GM12878 (cell line): ENCODE data around the gene CLC. TPM values are rescaled to one million over a fixed set of nuclear protein-coding genes. Genes with fewer than 3 reads are reported as not detected.

Experiments used
- ATAC-seq: fragments of 200-7000 bp; cut with Tn5 transposase; 3 replicates; pipeline ENCODE4 v1.9.1; 2020; ENCODE audit warnings: mild to moderate bottlenecking, moderate library complexity
- BruUV-seq: library from RNA; stranded (reverse); fragments of 400-500 nt; replicated peaks from 2 replicates; lab custom pipeline; 2021; lab: Mats Ljungman, UMichigan
- CTCF ChIA-PET: fragments of 300-600 bp; sonication (Branson Sonifier 250); formaldehyde crosslinking; extraction: SDS; loops from one replicate; lab custom pipeline; 2021; ENCODE audit warnings: inconsistent platforms; lab: Yijun Ruan, JAX
- POLR2A ChIA-PET: fragments of 350-600 bp; formaldehyde crosslinking; extraction: SDS; loops from one replicate; lab custom pipeline; 2021; ENCODE audit warnings: inconsistent platforms; lab: Charles Lee
- RAD21 ChIA-PET: fragments of 300-600 bp; sonication (Branson Sonifier 250); formaldehyde crosslinking; loops from one replicate; lab custom pipeline; 2023; ENCODE audit warnings: antibody characterized with exemption; ENCODE audit not compliant: unreplicated experiment; lab: Charles Lee
- SMC1A ChIA-PET: fragments of 300-600 bp; sonication (Branson Sonifier 250); formaldehyde crosslinking; loops from one replicate; lab custom pipeline; 2023; ENCODE audit not compliant: unreplicated experiment, uncharacterized antibody; lab: Charles Lee
- DNase-seq: peaks from one replicate; pipeline ENCODE4 v3.0.0-alpha.2; 2011; ENCODE audit warnings: low read depth, low spot score
- FAIRE-seq: peaks from 3 replicates; lab custom pipeline; 2011; peaks lifted over from hg19 to GRCh38; lab: Jason Lieb, UNC
- H2AFZ ChIP-seq: 2 replicates; pipeline ENCODE4 v1.6.0; 2011; ENCODE audit warnings: low read depth, low read length, control low read depth; ENCODE audit not compliant: control insufficient read depth
- H3K27ac ChIP-seq: 2 replicates; pipeline ENCODE4 v1.5.1; 2011; ENCODE audit warnings: control low read depth; ENCODE audit not compliant: control insufficient read depth, insufficient read depth
- H3K27me3 ChIP-seq, 2 experiments: replicated peaks in 1 of 2; 2 replicates each; pipeline versions ENCODE4 v1.6.0 to v1.6.1; 2011; ENCODE audit warnings: low read length in 1 of 2; ENCODE audit not compliant: control insufficient read depth in 2 of 2, insufficient read depth in 2 of 2
- H3K36me3 ChIP-seq, 2 experiments: 2 replicates each; pipeline ENCODE4 v1.5.1; 2011; ENCODE audit warnings: low read length in 1 of 2; ENCODE audit not compliant: control insufficient read depth in 2 of 2, insufficient read depth in 2 of 2
- H3K4me1 ChIP-seq: 2 replicates; pipeline ENCODE4 v1.6.1; 2011; ENCODE audit warnings: mild to moderate bottlenecking, low read length, moderate library complexity, mixed read lengths; ENCODE audit not compliant: control insufficient read depth, insufficient read depth
- H3K4me2 ChIP-seq: 2 replicates; pipeline ENCODE4 v1.6.0; 2011; ENCODE audit warnings: control low read depth; ENCODE audit not compliant: control insufficient read depth, insufficient read depth
- H3K4me3 ChIP-seq: fragments of 200-600 bp; sonication (generic); 2 replicates; pipeline ENCODE4 v1.5.1; 2016
- H3K79me2 ChIP-seq: 2 replicates; pipeline ENCODE4 v1.6.0; 2011; ENCODE audit warnings: low read length; ENCODE audit not compliant: control insufficient read depth, insufficient read depth
- H3K9ac ChIP-seq: 2 replicates; pipeline ENCODE4 v1.8.0; 2011; ENCODE audit warnings: low read length, control low read depth, mixed read lengths; ENCODE audit not compliant: control insufficient read depth, insufficient read depth
- H3K9me3 ChIP-seq: replicated peaks from 3 replicates; pipeline ENCODE4 v1.5.1; 2011; ENCODE audit warnings: mild to moderate bottlenecking, low read length; ENCODE audit not compliant: control insufficient read depth, insufficient read depth
- H4K20me1 ChIP-seq: 2 replicates; pipeline ENCODE4 v1.6.0; 2011; ENCODE audit not compliant: control insufficient read depth, insufficient read depth
- EZH2 ChIP-seq: IDR thresholded peaks from 2 replicates; pipeline ENCODE4 v1.6.1; 2012; ENCODE audit warnings: low read depth, mild to moderate bottlenecking, control low read depth, inconsistent platforms, low read length, borderline replicate concordance; ENCODE audit not compliant: control insufficient read depth
- MEF2A ChIP-seq: IDR thresholded peaks from 2 replicates; pipeline ENCODE4 v1.6.1; 2011; ENCODE audit warnings: low read depth, mild to moderate bottlenecking, low read length, moderate library complexity; ENCODE audit not compliant: insufficient read depth
- MTA3 ChIP-seq: IDR thresholded peaks from 2 replicates; pipeline ENCODE4 v1.6.1; 2012; ENCODE audit warnings: low read length, inconsistent platforms, borderline replicate concordance
- MYC ChIP-seq: IDR thresholded peaks from 2 replicates; pipeline ENCODE4 v1.6.1; 2011; ENCODE audit warnings: mild to moderate bottlenecking, low read length, moderate library complexity, inconsistent platforms; ENCODE audit not compliant: insufficient read depth, insufficient replicate concordance, insufficient read length, severe bottlenecking
- PBX3 ChIP-seq: IDR thresholded peaks from 2 replicates; pipeline ENCODE4 v1.6.1; 2011; ENCODE audit warnings: mild to moderate bottlenecking, low read depth, low read length, moderate library complexity; ENCODE audit not compliant: insufficient replicate concordance
- ZBTB11 ChIP-seq: fragments of 450-650 bp; formaldehyde crosslinking; IDR thresholded peaks from 2 replicates; pipeline ENCODE4 v1.5.0; 2022; ENCODE audit warnings: mild to moderate bottlenecking, missing genetic modification characterization
- WGBS: methylation state at CpG from one replicate; pipeline ENCODE4 v1.1.6; 2016; ENCODE audit warnings: low lambda C conversion rate; ENCODE audit not compliant: insufficient replicate concordance, insufficient coverage; ENCODE audit errors: missing lambda C conversion rate; 5-methylcytosine and 5-hydroxymethylcytosine counted together
- in situ Hi-C: fragments of 300-500 bp; cut with MboI; formaldehyde crosslinking; loops from 9 replicates; pipeline ENCODE4 v1.14.3; 2018; ENCODE audit warnings: mixed read lengths
- intact Hi-C: fragments of 100-400 bp; cut with micrococcal nuclease; formaldehyde crosslinking; loops from one replicate; pipeline ENCODE4 v1.14.2; 2022; ENCODE audit not compliant: unreplicated experiment
- polyA plus RNA-seq, 11 experiments: library from polyadenylated mRNA; depleted of rRNA in 4 of 11; unstranded in 6 of 11; stranded (reverse) in 5 of 11; fragments of >200 nt; fragmentation: Nextera tagmentation in 4 of 11; fragmentation: Illumina TruSeq in 1 of 11; extraction: Ambion mirVana in 4 of 11; extraction: Trizol in 1 of 11; gene quantifications; 1 replicate in 1 of 11; 2 replicates in 10 of 11; pipeline versions ENCODE4 v1.2.1 to v1.2.3, GENCODE V29; 2011 to 2016; ENCODE audit warnings: inconsistent platforms in 2 of 11, missing spikeins in 2 of 11, low read depth in 1 of 11
- total RNA-seq, 4 experiments: library from RNA; depleted of rRNA in 3 of 4; stranded (reverse); fragments of >200 nt in 3 of 4; fragmentation: Illumina TruSeq in 1 of 4; extraction: Trizol in 1 of 4; gene quantifications; 2 replicates each; pipeline versions ENCODE4 v1.2.1 to v1.2.3, GENCODE V29; 2013 to 2021
- TF ChIP-seq, protein P1 (sequence below): fragments of 150-350 bp; IDR thresholded peaks from 2 replicates; pipeline ENCODE4 v1.6.1; 2016; ENCODE audit warnings: low read depth, low read length
- TF ChIP-seq, protein P2 (sequence below): fragments of 450-650 bp; IDR thresholded peaks from 2 replicates; pipeline ENCODE4 v1.6.1; 2017; ENCODE audit warnings: mild to moderate bottlenecking, moderate library complexity

Gene CLC
- total and polyA plus RNA-seq, 10 of the 15 experiments (the other 5 are each of a cell fraction or from before 2014, with no cell fraction given) = 0.18 to 0.36 (median 0.29) TPM; not detected in 4

DNA sequence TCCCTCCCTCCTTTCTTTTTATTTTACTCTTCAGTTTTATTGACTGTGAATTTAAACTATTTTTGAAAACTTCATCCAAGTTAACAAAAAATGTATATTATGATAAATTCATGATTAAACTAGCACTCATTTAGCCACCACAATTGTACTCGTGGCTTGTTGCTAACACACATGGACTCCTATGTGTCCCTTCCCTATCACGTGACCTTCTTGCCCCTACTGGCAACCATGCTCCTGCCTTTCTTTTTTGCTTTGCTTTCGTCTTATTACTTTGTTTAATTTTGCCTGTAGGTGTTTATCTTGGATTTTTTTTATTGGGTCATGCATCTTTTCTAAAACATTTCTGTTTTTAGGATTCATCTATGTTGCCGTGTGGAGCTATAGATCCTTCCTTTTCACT lies 8.2 kb downstream of the CLC start (continued):
- no peak for TF ChIP-seq ZBTB11 (CRISPR knock-in tag)
- TF ChIP-seq EZH2 = no peak
- TF ChIP-seq MEF2A = no peak

DNA sequence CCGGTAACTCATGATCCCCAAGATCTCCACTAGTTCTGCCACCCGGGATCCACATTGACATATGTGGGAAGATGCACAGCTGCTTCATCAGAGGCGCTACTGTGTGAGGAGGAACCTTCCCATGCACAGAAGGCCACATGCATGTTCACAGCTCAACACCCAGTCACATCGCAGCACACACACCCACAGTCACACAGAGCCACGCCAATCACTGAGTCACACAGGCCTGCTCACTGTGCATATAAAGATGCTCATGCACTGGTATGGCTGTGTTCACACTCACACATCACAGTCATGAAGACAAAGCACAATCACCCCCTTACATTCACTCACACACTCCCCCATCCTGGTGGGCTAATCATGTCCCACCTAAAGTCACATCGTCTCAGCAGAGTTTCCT lies 9.8 kb downstream of the CLC start:
- Histone ChIP-seq H3K27me3 (no peaks in the 10 kb centered on the region), H3K4me3 (no peak overlapping the region), H3K4me2 (no peak overlapping the region), H3K4me1 (peaks cover 23% of the 10 kb centered on the region), H3K9me3 (no peaks in the 10 kb centered on the region), H3K9ac (no peak overlapping the region), H2AFZ (no peak overlapping the region), H3K79me2 (no peaks in the 10 kb centered on the region), H3K27ac (no peak overlapping the region), H4K20me1 (no peaks in the 10 kb centered on the region), H3K36me3 (no peaks in the 10 kb centered on the region)
- intact Hi-C loops = no loop called here
- ATAC-seq (no peak), FAIRE-seq (no peak), DNase-seq (no peak)
- ChIA-PET RAD21 (interaction anchor here (1.0 kb wide), 1 partner anchor 27 kb away, joined by 4 read pairs; no protein-coding TSS in a partner anchor), POLR2A (no interaction called here), CTCF (no interaction called here), SMC1A (no interaction called here)
- 85% methylated on average over 6 of the region's 6 CpGs for WGBS
- BruUV-seq = no TSS peak
- in situ Hi-C loops = no loop called here
- no peak for TF ChIP-seq PBX3
- TF ChIP-seq MYC = no peak
- TF ChIP-seq MTA3 = no peak
- TF ChIP-seq, protein P1, sequence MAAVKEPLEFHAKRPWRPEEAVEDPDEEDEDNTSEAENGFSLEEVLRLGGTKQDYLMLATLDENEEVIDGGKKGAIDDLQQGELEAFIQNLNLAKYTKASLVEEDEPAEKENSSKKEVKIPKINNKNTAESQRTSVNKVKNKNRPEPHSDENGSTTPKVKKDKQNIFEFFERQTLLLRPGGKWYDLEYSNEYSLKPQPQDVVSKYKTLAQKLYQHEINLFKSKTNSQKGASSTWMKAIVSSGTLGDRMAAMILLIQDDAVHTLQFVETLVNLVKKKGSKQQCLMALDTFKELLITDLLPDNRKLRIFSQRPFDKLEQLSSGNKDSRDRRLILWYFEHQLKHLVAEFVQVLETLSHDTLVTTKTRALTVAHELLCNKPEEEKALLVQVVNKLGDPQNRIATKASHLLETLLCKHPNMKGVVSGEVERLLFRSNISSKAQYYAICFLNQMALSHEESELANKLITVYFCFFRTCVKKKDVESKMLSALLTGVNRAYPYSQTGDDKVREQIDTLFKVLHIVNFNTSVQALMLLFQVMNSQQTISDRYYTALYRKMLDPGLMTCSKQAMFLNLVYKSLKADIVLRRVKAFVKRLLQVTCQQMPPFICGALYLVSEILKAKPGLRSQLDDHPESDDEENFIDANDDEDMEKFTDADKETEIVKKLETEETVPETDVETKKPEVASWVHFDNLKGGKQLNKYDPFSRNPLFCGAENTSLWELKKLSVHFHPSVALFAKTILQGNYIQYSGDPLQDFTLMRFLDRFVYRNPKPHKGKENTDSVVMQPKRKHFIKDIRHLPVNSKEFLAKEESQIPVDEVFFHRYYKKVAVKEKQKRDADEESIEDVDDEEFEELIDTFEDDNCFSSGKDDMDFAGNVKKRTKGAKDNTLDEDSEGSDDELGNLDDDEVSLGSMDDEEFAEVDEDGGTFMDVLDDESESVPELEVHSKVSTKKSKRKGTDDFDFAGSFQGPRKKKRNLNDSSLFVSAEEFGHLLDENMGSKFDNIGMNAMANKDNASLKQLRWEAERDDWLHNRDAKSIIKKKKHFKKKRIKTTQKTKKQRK = no peak
- TF ChIP-seq, protein P2, sequence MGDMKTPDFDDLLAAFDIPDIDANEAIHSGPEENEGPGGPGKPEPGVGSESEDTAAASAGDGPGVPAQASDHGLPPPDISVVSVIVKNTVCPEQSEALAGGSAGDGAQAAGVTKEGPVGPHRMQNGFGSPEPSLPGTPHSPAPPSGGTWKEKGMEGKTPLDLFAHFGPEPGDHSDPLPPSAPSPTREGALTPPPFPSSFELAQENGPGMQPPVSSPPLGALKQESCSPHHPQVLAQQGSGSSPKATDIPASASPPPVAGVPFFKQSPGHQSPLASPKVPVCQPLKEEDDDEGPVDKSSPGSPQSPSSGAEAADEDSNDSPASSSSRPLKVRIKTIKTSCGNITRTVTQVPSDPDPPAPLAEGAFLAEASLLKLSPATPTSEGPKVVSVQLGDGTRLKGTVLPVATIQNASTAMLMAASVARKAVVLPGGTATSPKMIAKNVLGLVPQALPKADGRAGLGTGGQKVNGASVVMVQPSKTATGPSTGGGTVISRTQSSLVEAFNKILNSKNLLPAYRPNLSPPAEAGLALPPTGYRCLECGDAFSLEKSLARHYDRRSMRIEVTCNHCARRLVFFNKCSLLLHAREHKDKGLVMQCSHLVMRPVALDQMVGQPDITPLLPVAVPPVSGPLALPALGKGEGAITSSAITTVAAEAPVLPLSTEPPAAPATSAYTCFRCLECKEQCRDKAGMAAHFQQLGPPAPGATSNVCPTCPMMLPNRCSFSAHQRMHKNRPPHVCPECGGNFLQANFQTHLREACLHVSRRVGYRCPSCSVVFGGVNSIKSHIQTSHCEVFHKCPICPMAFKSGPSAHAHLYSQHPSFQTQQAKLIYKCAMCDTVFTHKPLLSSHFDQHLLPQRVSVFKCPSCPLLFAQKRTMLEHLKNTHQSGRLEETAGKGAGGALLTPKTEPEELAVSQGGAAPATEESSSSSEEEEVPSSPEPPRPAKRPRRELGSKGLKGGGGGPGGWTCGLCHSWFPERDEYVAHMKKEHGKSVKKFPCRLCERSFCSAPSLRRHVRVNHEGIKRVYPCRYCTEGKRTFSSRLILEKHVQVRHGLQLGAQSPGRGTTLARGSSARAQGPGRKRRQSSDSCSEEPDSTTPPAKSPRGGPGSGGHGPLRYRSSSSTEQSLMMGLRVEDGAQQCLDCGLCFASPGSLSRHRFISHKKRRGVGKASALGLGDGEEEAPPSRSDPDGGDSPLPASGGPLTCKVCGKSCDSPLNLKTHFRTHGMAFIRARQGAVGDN = no peak
